Progenitor cell of endocrine pancreas (in vitro differentiated cells): ENCODE data around the gene NFIX. TPM values are rescaled to one million over a fixed set of nuclear protein-coding genes. Genes with fewer than 3 reads are reported as not detected.
"Not testable (repeated sequence)": the region's sequence is repeated elsewhere in the genome, so short reads cannot be mapped to it uniquely, and the experiment has no call there.

ENCODE experiments used
- DNase-seq: peaks from one replicate; pipeline ENCODE4 v3.0.0; 2021; ENCODE audit warnings: low spot score; ENCODE audit not compliant: unreplicated experiment
- H3K27ac Mint-ChIP-seq: 2 replicates; pipeline ENCODE4 v1.8.0; 2021; ENCODE audit warnings: mild to moderate bottlenecking, moderate library complexity, mixed read lengths
- H3K27me3 Mint-ChIP-seq: 2 replicates; pipeline ENCODE4 v1.8.0; 2021; ENCODE audit warnings: mixed read lengths
- H3K36me3 Mint-ChIP-seq: 2 replicates; pipeline ENCODE4 v1.8.0; 2022; ENCODE audit warnings: mixed read lengths; ENCODE audit not compliant: insufficient read depth
- H3K4me1 Mint-ChIP-seq: 2 replicates; pipeline ENCODE4 v1.8.0; 2021; ENCODE audit warnings: low read depth, mixed read lengths
- H3K4me3 Mint-ChIP-seq: 2 replicates; pipeline ENCODE4 v1.8.0; 2021; ENCODE audit warnings: low read depth, mild to moderate bottlenecking, moderate library complexity, mixed read lengths
- H3K9me3 Mint-ChIP-seq: 2 replicates; pipeline ENCODE4 v1.8.0; 2021; ENCODE audit warnings: low read depth, mixed read lengths
- total RNA-seq: library from RNA; stranded (reverse); gene quantifications from 2 replicates; pipeline ENCODE4 v1.2.1, GENCODE V29; 2021
- TF ChIP-seq, protein P1 (sequence below): fragments of 200-600 bp; sonication (generic); IDR thresholded peaks from one replicate; pipeline ENCODE4 v1.5.0; 2021; ENCODE audit warnings: antibody characterized with exemption, mild to moderate bottlenecking; ENCODE audit not compliant: unreplicated experiment

The NFIX gene
- total RNA-seq, 1 donor from 2014 or later = 0.46 TPM

- Mint-ChIP-seq H3K9me3 (no peaks in the 10 kb centered on the region), H3K4me1 (no peaks in the 10 kb centered on the region), H3K27me3 (peaks cover 27% of the 10 kb centered on the region), H3K4me3 (no peak overlapping the region), H3K36me3 (no peaks in the 10 kb centered on the region), H3K27ac (no peak overlapping the region)
- no peak for DNase-seq
- TF ChIP-seq, protein P1, sequence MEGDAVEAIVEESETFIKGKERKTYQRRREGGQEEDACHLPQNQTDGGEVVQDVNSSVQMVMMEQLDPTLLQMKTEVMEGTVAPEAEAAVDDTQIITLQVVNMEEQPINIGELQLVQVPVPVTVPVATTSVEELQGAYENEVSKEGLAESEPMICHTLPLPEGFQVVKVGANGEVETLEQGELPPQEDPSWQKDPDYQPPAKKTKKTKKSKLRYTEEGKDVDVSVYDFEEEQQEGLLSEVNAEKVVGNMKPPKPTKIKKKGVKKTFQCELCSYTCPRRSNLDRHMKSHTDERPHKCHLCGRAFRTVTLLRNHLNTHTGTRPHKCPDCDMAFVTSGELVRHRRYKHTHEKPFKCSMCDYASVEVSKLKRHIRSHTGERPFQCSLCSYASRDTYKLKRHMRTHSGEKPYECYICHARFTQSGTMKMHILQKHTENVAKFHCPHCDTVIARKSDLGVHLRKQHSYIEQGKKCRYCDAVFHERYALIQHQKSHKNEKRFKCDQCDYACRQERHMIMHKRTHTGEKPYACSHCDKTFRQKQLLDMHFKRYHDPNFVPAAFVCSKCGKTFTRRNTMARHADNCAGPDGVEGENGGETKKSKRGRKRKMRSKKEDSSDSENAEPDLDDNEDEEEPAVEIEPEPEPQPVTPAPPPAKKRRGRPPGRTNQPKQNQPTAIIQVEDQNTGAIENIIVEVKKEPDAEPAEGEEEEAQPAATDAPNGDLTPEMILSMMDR = no peak
Observed at GRCh38 chr19:12975221-12975741, 20.0 kb upstream of the NFIX start.

GRCh38 chr19:12976109-12976508 lies 19.2 kb upstream of the NFIX start:
- H3K9me3 Mint-ChIP-seq, H3K36me3 Mint-ChIP-seq, DNase-seq, H3K4me3 Mint-ChIP-seq, H3K4me1 Mint-ChIP-seq, H3K27ac Mint-ChIP-seq: not testable (repeated sequence)
- peaks cover 24% of the 10 kb centered on the region for H3K27me3 Mint-ChIP-seq

DNA sequence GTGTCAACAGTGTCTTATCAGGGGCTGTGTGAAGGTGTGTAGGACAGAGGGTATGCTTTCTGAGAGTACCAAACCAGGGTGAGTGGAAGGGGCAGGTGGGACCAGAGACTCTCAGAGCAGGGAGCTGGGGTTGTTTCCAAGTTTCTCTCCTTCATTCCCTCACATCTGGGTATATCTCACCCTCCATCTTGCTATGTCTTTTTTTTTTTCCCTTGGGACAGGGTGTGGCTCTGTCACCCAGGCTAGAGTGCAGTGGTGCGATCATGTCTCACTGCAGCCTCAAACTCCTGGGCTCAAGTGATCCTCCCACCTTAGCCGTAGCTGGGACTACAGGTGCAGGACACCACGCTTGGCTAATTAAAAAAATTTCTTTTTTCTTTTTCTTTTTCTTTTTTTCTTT lies 15.3 kb upstream of the NFIX start:
- TF ChIP-seq, protein P1 = no peak
- Mint-ChIP-seq H3K9me3 (no peaks in the 10 kb centered on the region), H3K27ac (no peak overlapping the region), H3K36me3 (no peaks in the 10 kb centered on the region), H3K4me1 (no peaks in the 10 kb centered on the region), H3K4me3 (no peak overlapping the region), H3K27me3 (peaks cover 23% of the 10 kb centered on the region)
- no peak for DNase-seq

GRCh38 chr19:12982648-12983047 lies 12.6 kb upstream of the NFIX start:
- no peak for DNase-seq
- Mint-ChIP-seq H3K4me1 (no peaks in the 10 kb centered on the region), H3K36me3 (no peaks in the 10 kb centered on the region), H3K9me3 (no peaks in the 10 kb centered on the region), H3K27me3 (peaks cover 41% of the 10 kb centered on the region), H3K4me3 (no peak overlapping the region), H3K27ac (no peak overlapping the region)
- TF ChIP-seq, protein P1 = no peak

DNA sequence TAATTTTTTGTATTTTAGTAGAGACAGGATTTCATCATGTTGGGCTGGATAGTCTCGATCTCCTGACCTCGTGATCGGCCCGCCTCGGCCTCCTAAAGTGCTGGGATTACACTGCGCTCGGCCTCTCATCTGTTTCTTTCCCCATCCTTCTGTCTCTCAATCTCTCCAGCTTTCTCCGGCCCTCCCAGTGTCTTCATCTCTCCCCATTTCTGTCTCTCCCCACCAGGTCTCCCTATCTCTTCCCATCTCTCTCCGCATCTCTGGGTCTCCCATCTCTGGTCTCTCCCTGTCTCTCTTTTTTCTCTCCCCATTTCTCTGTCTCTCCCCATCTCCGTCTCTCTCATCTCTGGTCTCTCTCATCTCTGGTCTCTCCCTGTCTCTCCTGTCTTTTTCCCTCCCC lies 12.2 kb upstream of the NFIX start:
- no peak overlapping the region for H3K27ac Mint-ChIP-seq

More for the DNA sequence above, 12.2 kb upstream of the NFIX start:
- Mint-ChIP-seq H3K36me3 (no peaks in the 10 kb centered on the region), H3K4me1 (no peaks in the 10 kb centered on the region), H3K4me3 (no peak overlapping the region), H3K9me3 (no peaks in the 10 kb centered on the region), H3K27me3 (peaks cover 38% of the 10 kb centered on the region)
- TF ChIP-seq, protein P1 = no peak
- no peak for DNase-seq
